K562 (cell line): Measurements from ENCODE around the gene ATP5PD. TPM values are rescaled to one million over a fixed set of nuclear protein-coding genes. Genes with fewer than 3 reads are reported as not detected.
A peak's percentile ranks its signal among the peaks of the same experiment; 100 is the strongest.

Experiments used
- ATF1 ChIP-seq, 2 experiments: fragments of 450-650 bp in 1 of 2; IDR thresholded peaks; 2 replicates each; pipeline ENCODE4 v1.6.1; 2016; ENCODE audit warnings: missing compliant biosample characterization in 1 of 2, missing genetic modification characterization in 1 of 2
- CHD1 ChIP-seq: fragments of 200-600 bp; sonication (generic); IDR thresholded peaks from one replicate; pipeline ENCODE4 v1.6.1; 2012; ENCODE audit warnings: mild to moderate bottlenecking, moderate library complexity, low read length, inconsistent platforms
- FOXK2 ChIP-seq, 2 experiments: fragments of 450-650 bp; IDR thresholded peaks in 1 of 2; conservative IDR thresholded peaks in 1 of 2; 2 replicates each; pipeline ENCODE4 v1.6.1; 2016; ENCODE audit warnings: low read depth in 2 of 2, mild to moderate bottlenecking in 1 of 2
- GATAD2B ChIP-seq: fragments of 450-650 bp; IDR thresholded peaks from 2 replicates; pipeline ENCODE4 v1.6.1; 2017; ENCODE audit warnings: mild to moderate bottlenecking, borderline replicate concordance
- HDAC1 ChIP-seq, 2 experiments: fragments of 450-650 bp; IDR thresholded peaks; 2 replicates each; pipeline ENCODE4 v1.6.1; 2016 to 2017; ENCODE audit warnings: inconsistent platforms in 1 of 2, mild to moderate bottlenecking in 1 of 2, moderate library complexity in 1 of 2
- HDAC3 ChIP-seq: fragments of 450-650 bp; IDR thresholded peaks from 2 replicates; pipeline ENCODE4 v1.6.1; 2018; ENCODE audit warnings: borderline replicate concordance, mild to moderate bottlenecking, moderate library complexity; ENCODE audit not compliant: partially characterized antibody
- HDAC8 ChIP-seq: fragments of 450-650 bp; IDR thresholded peaks from 2 replicates; pipeline ENCODE4 v1.6.1; 2016; ENCODE audit warnings: mild to moderate bottlenecking, missing genetic modification characterization, moderate library complexity, missing compliant biosample characterization
- KDM2B ChIP-seq: fragments of 250-450 bp; sonication (Bioruptor Pico); IDR thresholded peaks from 2 replicates; pipeline ENCODE4 v1.8.0; 2021; ENCODE audit warnings: mild to moderate bottlenecking, moderate library complexity
- MCM7 ChIP-seq, 2 experiments: fragments of 450-650 bp; IDR thresholded peaks; 2 replicates each; pipeline ENCODE4 v1.6.1; 2016 to 2018
- MEF2A ChIP-seq: IDR thresholded peaks from 2 replicates; pipeline ENCODE4 v1.6.1; 2011; ENCODE audit warnings: low read depth, mild to moderate bottlenecking, low read length, moderate library complexity; ENCODE audit not compliant: control insufficient read depth
- MEF2D ChIP-seq: conservative IDR thresholded peaks from 2 replicates; pipeline ENCODE4 v1.6.1; 2016; ENCODE audit warnings: low read depth, missing genetic modification characterization, missing compliant biosample characterization
- MTA1 ChIP-seq: fragments of 450-650 bp; IDR thresholded peaks from 2 replicates; pipeline ENCODE4 v1.6.1; 2017; ENCODE audit warnings: borderline replicate concordance
- PRMT5 ChIP-seq: sonication (generic); formaldehyde crosslinking; IDR thresholded peaks from 2 replicates; pipeline ENCODE4 v1.5.0; 2020; ENCODE audit warnings: missing genetic modification reagents
- RBM22 ChIP-seq: fragments of 200-400 bp; formaldehyde crosslinking; IDR thresholded peaks from 2 replicates; pipeline ENCODE4 v1.6.1; 2018; ENCODE audit warnings: low read length, low read depth; ENCODE audit not compliant: poor library complexity, severe bottlenecking
- SETDB1 ChIP-seq: IDR thresholded peaks from one replicate; pipeline ENCODE4 v1.6.1; 2012; ENCODE audit warnings: low read length, control low read depth, inconsistent platforms
- SIN3A ChIP-seq, 2 experiments: fragments of 150-350 bp in 1 of 2; IDR thresholded peaks; 2 replicates each; pipeline ENCODE4 v1.6.1; 2011 to 2016; ENCODE audit warnings: borderline replicate concordance in 2 of 2, low read depth in 2 of 2, low read length in 2 of 2, mild to moderate bottlenecking in 2 of 2, moderate library complexity in 2 of 2; ENCODE audit not compliant: control insufficient read depth in 1 of 2
- SMAD2 ChIP-seq: fragments of 150-350 bp; IDR thresholded peaks from 2 replicates; pipeline ENCODE4 v1.6.1; 2014; ENCODE audit warnings: low read depth, mild to moderate bottlenecking, low read length
- SPI1 ChIP-seq: IDR thresholded peaks from 2 replicates; pipeline ENCODE4 v1.6.1; 2011; ENCODE audit warnings: low read depth, low read length, control low read depth, borderline replicate concordance
- SRSF3 ChIP-seq: fragments of 200-400 bp; formaldehyde crosslinking; IDR thresholded peaks from 2 replicates; pipeline ENCODE4 v1.6.1; 2016; ENCODE audit warnings: mild to moderate bottlenecking, low read length, moderate library complexity; ENCODE audit not compliant: insufficient read depth
- TBL1XR1 ChIP-seq, 2 experiments: IDR thresholded peaks; 2 replicates each; pipeline ENCODE4 v1.6.1; 2012; ENCODE audit warnings: improper control_type of control experiment in 2 of 2, low read length in 2 of 2, mild to moderate bottlenecking in 1 of 2
- TEAD2 ChIP-seq: fragments of 450-650 bp; IDR thresholded peaks from 2 replicates; pipeline ENCODE4 v1.6.1; 2016; ENCODE audit warnings: missing genetic modification characterization, control low read depth, missing compliant biosample characterization
- ZMIZ1 ChIP-seq, 2 experiments: fragments of 150-350 bp in 1 of 2; IDR thresholded peaks; 2 replicates each; pipeline ENCODE4 v1.6.1; 2012 to 2016; ENCODE audit warnings: low read depth in 2 of 2, low read length in 2 of 2, mild to moderate bottlenecking in 1 of 2, moderate library complexity in 1 of 2
- ZNF143 ChIP-seq: sonication (generic); formaldehyde crosslinking; IDR thresholded peaks from 2 replicates; pipeline ENCODE4 v1.9.0; 2022; ENCODE audit warnings: mild to moderate bottlenecking, missing genetic modification reagents
- ZNF354B ChIP-seq: fragments of 250-450 bp; sonication (Bioruptor Pico); IDR thresholded peaks from 2 replicates; pipeline ENCODE4 v1.4.0; 2020
- ZNF561 ChIP-seq: fragments of 450-650 bp; formaldehyde crosslinking; conservative IDR thresholded peaks from 2 replicates; pipeline ENCODE4 v1.4.0; 2020; ENCODE audit warnings: mild to moderate bottlenecking, moderate library complexity
- ZNF584 ChIP-seq: fragments of 200-800 bp; sonication (Bioruptor generic); IDR thresholded peaks from 2 replicates; pipeline ENCODE4 v1.6.1; 2016; ENCODE audit warnings: low read depth, mild to moderate bottlenecking, missing genetic modification characterization, missing compliant biosample characterization
- ZNF707 ChIP-seq: fragments of 250-450 bp; sonication (Bioruptor Pico); conservative IDR thresholded peaks from 2 replicates; pipeline ENCODE4 v1.8.0; 2022; ENCODE audit warnings: inconsistent platforms, mild to moderate bottlenecking, moderate library complexity
- polyA plus RNA-seq, 8 experiments: library from polyadenylated mRNA; depleted of rRNA in 4 of 8; stranded (reverse) in 5 of 8; unstranded in 3 of 8; fragments of >200 nt; fragmentation: Nextera tagmentation in 2 of 8; fragmentation: Illumina TruSeq in 1 of 8; extraction: Ambion mirVana in 2 of 8; extraction: Trizol in 1 of 8; gene quantifications; 2 replicates each; pipeline versions ENCODE4 v1.2.1 to v1.2.3, GENCODE V29; 2011 to 2014; ENCODE audit warnings: inconsistent platforms in 1 of 8, missing spikeins in 1 of 8
- total RNA-seq, 7 experiments: library from RNA; depleted of rRNA in 6 of 7; stranded (reverse); fragments of >200 nt in 6 of 7; fragmentation: Illumina TruSeq in 2 of 7; extraction: Trizol in 2 of 7; gene quantifications; 2 replicates each; pipeline versions ENCODE4 v1.2.1 to v1.2.3, GENCODE V29; 2011 to 2021; ENCODE audit warnings: low replicate concordance in 1 of 7

ATP5PD gene
- total and polyA plus RNA-seq, 9 of the 15 experiments (the other 6 are each of a cell fraction or from before 2014, with no cell fraction given): 271 to 828 (median 432) TPM

- TF ChIP-seq ZMIZ1 (IDR thresholded peaks at IDR 0.05; ENCODE audit: low read depth in 2 of 2, low read length in 2 of 2) (no peak), MEF2D (tag) (no peak), MEF2A (no peak), SETDB1 (no peak), RBM22 (peak; percentile 44), ZNF584 (CRISPR knock-in tag) (no peak), ZNF707 (CRISPR knock-in tag) (0 out of 2 replicates have a peak, but pooled peaks have one; percentile 42), TEAD2 (tag) (no peak), ATF1 (CRISPR knock-in tag; IDR thresholded peaks at IDR 0.05) (no peak), ATF1 (tag; IDR thresholded peaks at IDR 0.05) (no peak), SMAD2 (no peak), MTA1 (no peak; the same call in 1 of the 2 replicates), HDAC1 (IDR thresholded peaks at IDR 0.05) (peak; percentile 82 to 90; a peak in 3 of 4 replicates), ZNF143 (0 out of 2 replicates have a peak, but pooled peaks have one; percentile 23), ZNF561 (CRISPR knock-in tag) (no peak), SPI1 (no peak), ZNF354B (CRISPR knock-in tag) (no peak), FOXK2 (conservative IDR thresholded peaks at IDR 0.05 in 1 of 2, IDR thresholded peaks at IDR 0.05 in 1 of 2; ENCODE audit: low read depth in 2 of 2) (peak; percentile 40 to 59; a peak in 2 of 4 replicates), HDAC8 (no peak), GATAD2B (no peak; the same call in 1 of the 2 replicates), HDAC3 (no peak), MCM7 (IDR thresholded peaks at IDR 0.05) (no peak), CHD1 (no peak), PRMT5 (CRISPR knock-in tag) (no peak), SIN3A (IDR thresholded peaks at IDR 0.05; ENCODE audit: borderline replicate concordance in 2 of 2, control insufficient read depth in 1 of 2, low read depth in 2 of 2, low read length in 2 of 2) (peak in 1 of 2 experiments; percentile 15; a peak in 1 of 4 replicates), KDM2B (CRISPR knock-in tag) (0 out of 2 replicates have a peak, but pooled peaks have one; percentile 3), SRSF3 (peak; percentile 91; the same call in 1 of the 2 replicates), TBL1XR1 (IDR thresholded peaks at IDR 0.05; ENCODE audit: low read length in 2 of 2) (peak in 1 of 2 experiments; percentile 94; a peak in 2 of 4 replicates)
These were observed 12.4 kb downstream of the ATP5PD start (continued) for GRCh38 chr17:75034236-75034908.
